ENCODE data around the gene PLD5. TPM values are rescaled to one million over a fixed set of nuclear protein-coding genes. Genes with fewer than 3 reads are reported as not detected.

The PLD5 gene
- total RNA-seq, 1 experiment from 2014 or later, result 9.2 TPM

DNA sequence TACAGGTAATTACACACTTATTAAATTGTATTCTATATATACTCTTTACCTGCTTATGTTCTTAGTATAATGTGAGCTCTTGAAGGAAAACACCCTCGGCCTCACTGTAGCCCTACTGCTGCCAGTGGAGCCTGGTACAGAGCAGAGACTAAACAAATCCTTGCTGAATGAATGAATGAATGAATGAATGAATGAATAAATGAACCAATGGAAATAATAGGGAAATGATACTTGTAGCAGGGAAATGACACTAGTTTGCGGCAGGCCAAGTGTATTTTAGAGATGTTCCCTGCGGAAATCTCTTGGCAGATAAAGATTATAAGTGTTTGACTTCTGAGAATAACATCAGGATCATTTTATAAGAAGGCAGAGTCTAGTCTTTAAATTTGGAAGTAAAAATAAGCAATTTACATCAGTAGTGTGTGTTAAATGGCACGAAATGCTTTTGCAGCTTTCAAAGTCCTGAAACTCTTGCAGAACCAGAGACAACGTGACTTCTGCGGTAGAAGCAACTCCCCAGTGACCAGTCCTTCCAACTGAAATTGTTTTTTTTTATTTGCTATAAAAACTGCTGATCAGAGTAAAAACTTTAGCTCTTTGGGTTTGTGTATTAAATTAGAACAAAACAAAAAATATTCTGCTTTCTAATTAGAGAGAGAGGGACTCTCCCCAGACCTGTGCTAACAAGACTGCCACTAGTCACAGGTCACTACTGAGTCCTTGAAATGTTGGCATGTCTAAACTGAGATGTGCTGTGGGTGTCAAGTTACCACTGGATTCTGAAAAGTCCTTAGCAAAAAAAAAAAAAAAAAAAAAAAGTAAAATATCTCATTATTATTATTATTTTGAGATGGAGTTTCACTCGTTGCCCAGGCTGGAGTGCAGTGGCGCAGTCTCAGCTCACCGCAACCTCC, 326.3 kb downstream of the PLD5 start:
- Histone ChIP-seq H3K4me1 (ENCODE audit: insufficient read depth, low read length, poor library complexity, severe bottlenecking) (no peaks in the 10 kb centered on the region), H3K36me3 (ENCODE audit: insufficient read depth, low read length, poor library complexity, severe bottlenecking) (no peaks in the 10 kb centered on the region), H3K27me3 (replicated peaks; ENCODE audit: insufficient read depth, low read depth, low read length, poor library complexity) (no peaks in the 10 kb centered on the region), H3K4me3 (ENCODE audit: low read depth, low read length, poor library complexity, severe bottlenecking) (no peak overlapping the region), H3K27ac (ENCODE audit: low read depth, low read length, poor library complexity, severe bottlenecking) (no peak overlapping the region), H3K9me3 (ENCODE audit: low read depth, low read length, poor library complexity, severe bottlenecking) (no peaks in the 10 kb centered on the region)
- intact Hi-C loops (cut with micrococcal nuclease; ENCODE audit: unreplicated experiment), result no loop called here
- CTCF ChIA-PET, result no interaction called here
- DNase-seq (ENCODE audit: low spot score), result no peak
- BruUV-seq (replicated peaks), result no TSS peak
- no peak for TF ChIP-seq EZH2 (IDR thresholded peaks at IDR 0.05; ENCODE audit: borderline replicate concordance, low read depth, low read length, poor library complexity, severe bottlenecking)
- TF ChIP-seq, protein P1, sequence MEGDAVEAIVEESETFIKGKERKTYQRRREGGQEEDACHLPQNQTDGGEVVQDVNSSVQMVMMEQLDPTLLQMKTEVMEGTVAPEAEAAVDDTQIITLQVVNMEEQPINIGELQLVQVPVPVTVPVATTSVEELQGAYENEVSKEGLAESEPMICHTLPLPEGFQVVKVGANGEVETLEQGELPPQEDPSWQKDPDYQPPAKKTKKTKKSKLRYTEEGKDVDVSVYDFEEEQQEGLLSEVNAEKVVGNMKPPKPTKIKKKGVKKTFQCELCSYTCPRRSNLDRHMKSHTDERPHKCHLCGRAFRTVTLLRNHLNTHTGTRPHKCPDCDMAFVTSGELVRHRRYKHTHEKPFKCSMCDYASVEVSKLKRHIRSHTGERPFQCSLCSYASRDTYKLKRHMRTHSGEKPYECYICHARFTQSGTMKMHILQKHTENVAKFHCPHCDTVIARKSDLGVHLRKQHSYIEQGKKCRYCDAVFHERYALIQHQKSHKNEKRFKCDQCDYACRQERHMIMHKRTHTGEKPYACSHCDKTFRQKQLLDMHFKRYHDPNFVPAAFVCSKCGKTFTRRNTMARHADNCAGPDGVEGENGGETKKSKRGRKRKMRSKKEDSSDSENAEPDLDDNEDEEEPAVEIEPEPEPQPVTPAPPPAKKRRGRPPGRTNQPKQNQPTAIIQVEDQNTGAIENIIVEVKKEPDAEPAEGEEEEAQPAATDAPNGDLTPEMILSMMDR (conservative IDR thresholded peaks at IDR 0.05; ENCODE audit: low read depth, low read length), result no peak
- POLR2A ChIA-PET (ENCODE audit: low non-redundant PET), result no interaction called here

GRCh38 chr1:242196914-242197313, 327.6 kb downstream of the PLD5 start:
- H3K27me3 ChIP-seq (replicated peaks; ENCODE audit: insufficient read depth, low read depth, low read length, poor library complexity), result no peaks in the 10 kb centered on the region
- intact Hi-C loops (cut with micrococcal nuclease; ENCODE audit: unreplicated experiment), result no loop called here
- ChIA-PET CTCF (no interaction called here), POLR2A (ENCODE audit: low non-redundant PET) (no interaction called here)
- no peak for DNase-seq (ENCODE audit: low spot score)
- no peaks in the 10 kb centered on the region for H3K9me3 ChIP-seq (ENCODE audit: low read depth, low read length, poor library complexity, severe bottlenecking)
- no TSS peak for BruUV-seq (replicated peaks)
- no peak overlapping the region for H3K4me3 ChIP-seq (ENCODE audit: low read depth, low read length, poor library complexity, severe bottlenecking)
- no peak for TF ChIP-seq EZH2 (IDR thresholded peaks at IDR 0.05; ENCODE audit: borderline replicate concordance, low read depth, low read length, poor library complexity, severe bottlenecking)
- TF ChIP-seq, protein P1 (conservative IDR thresholded peaks at IDR 0.05; ENCODE audit: low read depth, low read length), result no peak
- no peaks in the 10 kb centered on the region for H3K4me1 ChIP-seq (ENCODE audit: insufficient read depth, low read length, poor library complexity, severe bottlenecking)
- no peaks in the 10 kb centered on the region for H3K36me3 ChIP-seq (ENCODE audit: insufficient read depth, low read length, poor library complexity, severe bottlenecking)
- no peak overlapping the region for H3K27ac ChIP-seq (ENCODE audit: low read depth, low read length, poor library complexity, severe bottlenecking)

- Histone ChIP-seq H3K4me1 (ENCODE audit: insufficient read depth, low read length, poor library complexity, severe bottlenecking) (no peaks in the 10 kb centered on the region), H3K27me3 (replicated peaks; ENCODE audit: insufficient read depth, low read depth, low read length, poor library complexity) (no peaks in the 10 kb centered on the region), H3K4me3 (ENCODE audit: low read depth, low read length, poor library complexity, severe bottlenecking) (no peak overlapping the region), H3K27ac (ENCODE audit: low read depth, low read length, poor library complexity, severe bottlenecking) (no peak overlapping the region), H3K36me3 (ENCODE audit: insufficient read depth, low read length, poor library complexity, severe bottlenecking) (no peaks in the 10 kb centered on the region), H3K9me3 (ENCODE audit: low read depth, low read length, poor library complexity, severe bottlenecking) (no peaks in the 10 kb centered on the region)
- ChIA-PET CTCF (no interaction called here), POLR2A (ENCODE audit: low non-redundant PET) (no interaction called here)
- DNase-seq (ENCODE audit: low spot score), result no peak
- TF ChIP-seq EZH2 (IDR thresholded peaks at IDR 0.05; ENCODE audit: borderline replicate concordance, low read depth, low read length, poor library complexity, severe bottlenecking), result no peak
- TF ChIP-seq, protein P1 (conservative IDR thresholded peaks at IDR 0.05; ENCODE audit: low read depth, low read length), result no peak
- intact Hi-C loops (cut with micrococcal nuclease; ENCODE audit: unreplicated experiment), result no loop called here
- BruUV-seq (replicated peaks), result no TSS peak
These were observed 328.4 kb downstream of the PLD5 start for GRCh38 chr1:242196101-242196500.
